ENCODE measurements around the gene SPOCD1. TPM values are rescaled to one million over a fixed set of nuclear protein-coding genes. Genes with fewer than 3 reads are reported as not detected.

SPOCD1 gene
- total RNA-seq, 2 experiments from 2014 or later: 0.60 to 1.0 TPM

DNA sequence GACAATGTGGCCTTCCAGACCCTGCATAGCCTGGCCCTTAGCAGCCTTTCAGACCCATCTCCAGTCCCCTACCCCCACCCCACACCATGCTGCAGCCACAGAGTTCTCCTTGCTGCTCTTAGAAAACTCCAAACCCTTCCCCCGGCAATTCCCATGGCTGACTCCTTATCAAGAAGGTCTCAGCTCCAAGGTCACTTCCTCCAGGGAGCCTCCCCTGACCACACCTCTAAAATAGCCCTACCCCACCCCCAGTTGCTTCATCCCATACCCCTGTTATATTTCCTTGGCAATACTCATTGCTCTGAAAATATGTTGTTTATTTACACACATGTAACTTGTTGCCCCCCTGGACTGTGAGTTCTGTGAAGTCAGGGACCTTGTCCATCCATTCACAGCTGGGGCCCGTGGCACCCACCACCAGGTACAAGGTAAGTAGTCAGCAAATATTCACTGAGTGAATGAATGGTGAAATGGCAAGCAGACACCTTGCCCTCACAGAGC, 47.4 kb downstream of the SPOCD1 start:
- H2AFZ ChIP-seq (ENCODE audit: low read length): no peak overlapping the region
- no peaks in the 10 kb centered on the region for H3K36me3 ChIP-seq (ENCODE audit: insufficient read depth, low read length)
- no peaks in the 10 kb centered on the region for H3K9me2 ChIP-seq (ENCODE audit: insufficient read depth, low read length)
- TF ChIP-seq, protein P1, sequence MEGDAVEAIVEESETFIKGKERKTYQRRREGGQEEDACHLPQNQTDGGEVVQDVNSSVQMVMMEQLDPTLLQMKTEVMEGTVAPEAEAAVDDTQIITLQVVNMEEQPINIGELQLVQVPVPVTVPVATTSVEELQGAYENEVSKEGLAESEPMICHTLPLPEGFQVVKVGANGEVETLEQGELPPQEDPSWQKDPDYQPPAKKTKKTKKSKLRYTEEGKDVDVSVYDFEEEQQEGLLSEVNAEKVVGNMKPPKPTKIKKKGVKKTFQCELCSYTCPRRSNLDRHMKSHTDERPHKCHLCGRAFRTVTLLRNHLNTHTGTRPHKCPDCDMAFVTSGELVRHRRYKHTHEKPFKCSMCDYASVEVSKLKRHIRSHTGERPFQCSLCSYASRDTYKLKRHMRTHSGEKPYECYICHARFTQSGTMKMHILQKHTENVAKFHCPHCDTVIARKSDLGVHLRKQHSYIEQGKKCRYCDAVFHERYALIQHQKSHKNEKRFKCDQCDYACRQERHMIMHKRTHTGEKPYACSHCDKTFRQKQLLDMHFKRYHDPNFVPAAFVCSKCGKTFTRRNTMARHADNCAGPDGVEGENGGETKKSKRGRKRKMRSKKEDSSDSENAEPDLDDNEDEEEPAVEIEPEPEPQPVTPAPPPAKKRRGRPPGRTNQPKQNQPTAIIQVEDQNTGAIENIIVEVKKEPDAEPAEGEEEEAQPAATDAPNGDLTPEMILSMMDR (conservative IDR thresholded peaks at IDR 0.05; ENCODE audit: low read length): no peak
- no peaks in the 10 kb centered on the region for H4K20me1 ChIP-seq (ENCODE audit: insufficient read depth, low read length)
- CTCF ChIA-PET (ENCODE audit: unreplicated experiment): interaction anchor here (0.9 kb wide), 1 partner anchor 17 kb away, joined by 3 read pairs; no protein-coding TSS in a partner anchor
- no TSS peak for BruUV-seq (replicated peaks)
- no peak overlapping the region for H3K4me3 ChIP-seq (ENCODE audit: low read depth, low read length, poor library complexity, severe bottlenecking)
- H3K4me1 ChIP-seq (ENCODE audit: insufficient read depth, low read length, poor library complexity, severe bottlenecking): peaks cover 54% of the 10 kb centered on the region
- no peaks in the 10 kb centered on the region for H3K79me2 ChIP-seq (ENCODE audit: insufficient read depth, low read depth, low read length)
- intact Hi-C loops (cut with micrococcal nuclease; ENCODE audit: unreplicated experiment): no loop called here
- no peak for DNase-seq (ENCODE audit: low spot score)
- peak overlapping the region; percentile 35; the same call in 1 of the 2 replicates for H3K4me2 ChIP-seq (ENCODE audit: low read length)
- no peaks in the 10 kb centered on the region for H3K9me3 ChIP-seq (ENCODE audit: low read length)
- H3K27ac ChIP-seq (ENCODE audit: low read depth, low read length, poor library complexity, severe bottlenecking): peak overlapping the region; percentile 32
- POLR2A ChIA-PET: interaction anchor here (1.0 to 1.2 kb wide), 2 partner anchors 16 to 21 kb away, joined by 3 to 5 read pairs; no protein-coding TSS in a partner anchor

DNA sequence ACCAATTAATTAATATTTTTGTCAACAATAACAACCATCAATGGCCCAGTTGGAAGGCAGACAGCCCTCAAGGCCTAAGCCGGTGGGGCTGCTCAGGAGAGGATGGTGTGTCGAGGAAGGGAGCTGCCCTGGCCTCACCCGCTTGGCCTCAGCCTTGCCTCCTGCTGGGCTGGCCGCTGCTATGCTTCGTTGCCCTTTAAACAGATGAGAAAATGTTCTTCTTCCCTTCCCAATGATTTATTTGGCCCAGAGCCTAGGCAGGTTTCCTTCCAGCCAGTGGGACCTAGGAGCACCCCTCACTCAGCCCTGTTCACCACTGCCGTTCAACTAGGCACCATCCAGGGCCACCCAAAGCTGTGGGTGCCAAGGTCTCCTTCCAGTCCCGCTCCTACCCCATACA, 48.6 kb downstream of the SPOCD1 start:
- POLR2A ChIA-PET: interaction anchor here (0.5 to 1.0 kb wide), 2 partner anchors 37 to 47 kb away, joined by 4 read pairs; no protein-coding TSS in a partner anchor
- intact Hi-C loops (cut with micrococcal nuclease; ENCODE audit: unreplicated experiment): no loop called here
- no TSS peak for BruUV-seq (replicated peaks)

DNA sequence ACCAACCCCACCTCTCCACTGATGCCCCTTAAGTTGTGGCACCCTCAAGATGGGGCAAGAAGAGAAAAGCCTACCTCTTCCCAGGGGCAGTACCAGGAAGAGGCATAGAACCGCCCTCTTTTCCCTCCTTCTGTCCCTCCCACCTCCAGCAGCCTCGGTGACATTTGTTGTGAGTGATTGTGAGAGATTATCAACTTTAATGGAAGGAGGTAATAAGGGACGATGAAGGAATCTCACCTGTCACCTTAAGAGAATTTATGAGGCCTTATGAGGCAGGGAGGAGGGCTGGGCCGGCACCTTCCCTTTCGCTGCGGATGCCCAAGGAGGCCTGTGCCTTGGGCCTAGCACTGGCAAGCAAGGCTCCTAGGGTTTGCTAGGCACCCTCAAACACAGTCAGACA, 50.3 kb downstream of the SPOCD1 start:
- no peaks in the 10 kb centered on the region for H4K20me1 ChIP-seq (ENCODE audit: insufficient read depth, low read length)
- H3K9me3 ChIP-seq (ENCODE audit: low read length): no peaks in the 10 kb centered on the region
- H3K9me2 ChIP-seq (ENCODE audit: insufficient read depth, low read length): no peaks in the 10 kb centered on the region
- peaks cover 67% of the 10 kb centered on the region for H3K4me1 ChIP-seq (ENCODE audit: insufficient read depth, low read length, poor library complexity, severe bottlenecking)
- TF ChIP-seq, protein P1 (conservative IDR thresholded peaks at IDR 0.05; ENCODE audit: low read length): no peak
- TF ChIP-seq EZH2phosphoT487 (IDR thresholded peaks at IDR 0.05; ENCODE audit: borderline replicate concordance, low read depth, low read length): no peak
- no TSS peak for BruUV-seq (replicated peaks)
- H3K4me2 ChIP-seq (ENCODE audit: low read length): no peak overlapping the region
- no peak overlapping the region for H3K27ac ChIP-seq (ENCODE audit: low read depth, low read length, poor library complexity, severe bottlenecking)
- no peak overlapping the region for H2AFZ ChIP-seq (ENCODE audit: low read length)
- no peaks in the 10 kb centered on the region for H3K79me2 ChIP-seq (ENCODE audit: insufficient read depth, low read depth, low read length)
- no peak overlapping the region for H3K4me3 ChIP-seq (ENCODE audit: low read depth, low read length, poor library complexity, severe bottlenecking)
- H3K36me3 ChIP-seq (ENCODE audit: insufficient read depth, low read length): no peaks in the 10 kb centered on the region
- intact Hi-C loops (cut with micrococcal nuclease; ENCODE audit: unreplicated experiment): no loop called here
- no peak for DNase-seq (ENCODE audit: low spot score)
- ChIA-PET CTCF (ENCODE audit: unreplicated experiment) (no interaction called here), POLR2A (no interaction called here)

More for the DNA sequence above, 48.6 kb downstream of the SPOCD1 start:
- peaks cover 57% of the 10 kb centered on the region for H3K4me1 ChIP-seq (ENCODE audit: insufficient read depth, low read length, poor library complexity, severe bottlenecking)
- no peaks in the 10 kb centered on the region for H4K20me1 ChIP-seq (ENCODE audit: insufficient read depth, low read length)
- no peaks in the 10 kb centered on the region for H3K36me3 ChIP-seq (ENCODE audit: insufficient read depth, low read length)
- no peak overlapping the region for H3K4me3 ChIP-seq (ENCODE audit: low read depth, low read length, poor library complexity, severe bottlenecking)
- TF ChIP-seq EZH2phosphoT487 (IDR thresholded peaks at IDR 0.05; ENCODE audit: borderline replicate concordance, low read depth, low read length): no peak
- TF ChIP-seq, protein P1 (conservative IDR thresholded peaks at IDR 0.05; ENCODE audit: low read length): no peak
- no peak overlapping the region for H3K4me2 ChIP-seq (ENCODE audit: low read length)
- CTCF ChIA-PET (ENCODE audit: unreplicated experiment): interaction anchor here (1.4 kb wide), 1 partner anchor 21 kb away, joined by 4 read pairs; no protein-coding TSS in a partner anchor
- no peak overlapping the region for H2AFZ ChIP-seq (ENCODE audit: low read length)
- H3K79me2 ChIP-seq (ENCODE audit: insufficient read depth, low read depth, low read length): no peaks in the 10 kb centered on the region
- DNase-seq (ENCODE audit: low spot score): no peak
- no peaks in the 10 kb centered on the region for H3K9me3 ChIP-seq (ENCODE audit: low read length)
- H3K9me2 ChIP-seq (ENCODE audit: insufficient read depth, low read length): no peaks in the 10 kb centered on the region
- no peak overlapping the region for H3K27ac ChIP-seq (ENCODE audit: low read depth, low read length, poor library complexity, severe bottlenecking)
